Posterior vena cava (tissue), 2 donors: ENCODE results near the gene BMPR2. TPM values are rescaled to one million over a fixed set of nuclear protein-coding genes. Genes with fewer than 3 reads are reported as not detected.
"Not testable (repeated sequence)": the region's sequence is repeated elsewhere in the genome, so short reads cannot be mapped to it uniquely, and the experiment has no call there.

ENCODE experiments used
- DNase-seq: peaks from one replicate; pipeline ENCODE4 v3.0.0-alpha.2; 2020; ENCODE audit warnings: low spot score
- intact Hi-C, 2 donors: fragments of 100-400 bp; cut with DNase I; formaldehyde crosslinking; loops; one replicate each; pipeline versions ENCODE4 v1.14.1 to v1.14.2; 2022 to 2023
- total RNA-seq, 2 donors: library from RNA; stranded (reverse); fragmentation: NEBNext Ultra II Directional; extraction: Animal tissue kit (Norgen Biotek cat#: 25700); gene quantifications; one replicate each; pipeline ENCODE4 v1.2.1, GENCODE V29; 2021
- donor health status: DM: yes; HTN: yes; CAD: no.
- donor health status: DM: yes; HTN: yes; CAD: no.

Gene BMPR2
- total RNA-seq, 2 donors from 2014 or later: 69.0 to 83.6 TPM

GRCh38 chr2:202377207-202377761 lies 1.2 kb downstream of the BMPR2 start:
- peak; percentile 86 for DNase-seq
- intact Hi-C loops: no loop called here

- intact Hi-C loops: no loop called here
- no peak for DNase-seq
These were observed 1.9 kb downstream of the BMPR2 start for GRCh38 chr2:202378001-202378400.

GRCh38 chr2:202378662-202379358 lies 2.7 kb downstream of the BMPR2 start:
- intact Hi-C loops: no loop called here
- no peak for DNase-seq

GRCh38 chr2:202382684-202383083 lies 6.6 kb downstream of the BMPR2 start:
- intact Hi-C loops: loop anchor here in 1 of 2 donors (10.0 kb wide), 1 partner anchor 72 kb away; no protein-coding TSS in a partner anchor

DNA sequence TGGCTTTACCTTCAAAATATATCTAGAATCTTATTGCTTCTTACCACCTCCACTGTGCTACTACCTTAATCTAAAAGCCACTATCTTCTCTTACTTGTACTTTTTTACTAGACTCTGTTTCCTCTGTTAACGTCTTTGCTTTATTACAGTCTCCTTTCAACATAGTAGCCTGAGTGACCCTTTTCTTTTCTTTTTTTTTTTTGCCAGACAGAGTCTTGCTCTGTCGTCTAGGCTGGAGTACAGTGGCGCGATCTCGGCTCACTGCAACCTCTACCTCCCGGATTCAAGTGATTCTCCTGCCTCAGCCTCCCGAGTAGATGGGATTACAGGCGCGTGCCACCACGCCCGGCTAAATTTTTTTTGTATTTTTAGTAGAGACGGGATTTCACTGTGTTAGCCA lies 10.4 kb downstream of the BMPR2 start:
- intact Hi-C loops: loop anchor here in 1 of 2 donors (10.0 kb wide), 1 partner anchor 68 kb away; no protein-coding TSS in a partner anchor
- DNase-seq: not testable (repeated sequence)

More at GRCh38 chr2:202382684-202383083, 6.6 kb downstream of the BMPR2 start:
- no peak for DNase-seq

DNA sequence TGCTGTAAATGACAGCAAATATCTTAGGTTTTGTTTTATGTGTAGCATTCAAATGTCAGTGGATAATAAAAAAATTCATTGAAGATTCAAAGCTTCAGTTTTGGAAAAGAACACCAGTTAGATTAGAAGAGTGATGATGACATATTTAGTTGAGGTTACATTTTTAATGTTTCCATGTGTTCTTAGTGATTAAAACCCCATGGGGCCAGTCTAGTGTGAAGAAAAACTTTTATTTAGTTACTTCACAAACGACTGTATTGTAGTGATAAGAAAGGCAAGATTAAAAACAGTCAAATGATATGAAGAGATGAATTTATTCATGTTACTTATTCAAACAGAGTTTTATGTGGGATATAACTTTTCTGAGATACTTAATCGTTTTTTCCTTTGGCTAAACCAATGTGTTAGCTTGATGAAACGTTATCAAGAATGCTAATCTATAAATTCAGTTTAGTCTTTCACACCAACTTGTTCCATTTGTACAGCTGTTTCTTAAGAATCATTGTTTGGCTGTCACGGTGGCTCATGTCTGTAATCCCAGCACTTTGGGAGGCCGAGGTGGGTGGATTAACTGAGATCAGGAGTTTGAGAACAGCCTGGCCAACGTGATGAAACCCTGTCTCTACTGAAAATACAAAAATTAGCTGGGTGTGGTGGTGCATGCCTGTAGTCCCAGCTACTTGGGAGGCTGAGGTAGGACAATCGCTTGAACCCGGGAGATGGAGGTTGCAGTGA lies 11.6 kb downstream of the BMPR2 start:
- DNase-seq: no peak
- intact Hi-C loops: loop anchor here in 1 of 2 donors (10.0 kb wide), 1 partner anchor 67 kb away; no protein-coding TSS in a partner anchor

GRCh38 chr2:202400941-202401340 lies 24.8 kb downstream of the BMPR2 start:
- DNase-seq: no peak
- intact Hi-C loops: no loop called here

- intact Hi-C loops: no loop called here
These were observed 29.7 kb downstream of the BMPR2 start for GRCh38 chr2:202405798-202406197.

DNA sequence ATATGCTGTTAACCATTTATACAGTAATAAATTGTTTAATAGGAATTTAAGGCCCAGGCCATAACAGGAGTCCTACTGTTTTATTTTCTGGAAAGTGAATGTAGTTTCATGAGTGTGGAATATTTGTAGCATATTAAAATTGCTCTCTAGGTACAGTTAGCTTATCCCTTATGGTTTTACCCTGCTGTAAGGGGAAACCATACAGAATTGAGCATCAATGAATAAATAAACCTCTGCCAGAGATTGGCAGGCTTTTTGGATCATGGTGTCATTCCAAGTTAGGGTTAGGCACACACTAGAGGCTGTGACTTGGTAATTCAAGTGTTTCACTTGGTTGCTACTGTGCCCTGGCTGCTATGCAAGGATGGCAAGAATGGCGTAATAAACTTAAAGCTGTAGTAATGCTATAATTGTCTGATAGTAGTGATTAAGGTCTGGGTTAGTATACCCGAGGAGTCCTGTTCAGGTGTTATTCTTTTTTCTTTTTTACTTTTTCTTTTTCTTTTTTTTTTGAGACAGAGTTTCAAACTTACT lies 30.4 kb downstream of the BMPR2 start:
- no peak for DNase-seq
- intact Hi-C loops: no loop called here

More at GRCh38 chr2:202405798-202406197, 29.7 kb downstream of the BMPR2 start:
- no peak for DNase-seq

GRCh38 chr2:202408546-202409140 lies 32.5 kb downstream of the BMPR2 start:
- intact Hi-C loops: no loop called here
- no peak for DNase-seq

DNA sequence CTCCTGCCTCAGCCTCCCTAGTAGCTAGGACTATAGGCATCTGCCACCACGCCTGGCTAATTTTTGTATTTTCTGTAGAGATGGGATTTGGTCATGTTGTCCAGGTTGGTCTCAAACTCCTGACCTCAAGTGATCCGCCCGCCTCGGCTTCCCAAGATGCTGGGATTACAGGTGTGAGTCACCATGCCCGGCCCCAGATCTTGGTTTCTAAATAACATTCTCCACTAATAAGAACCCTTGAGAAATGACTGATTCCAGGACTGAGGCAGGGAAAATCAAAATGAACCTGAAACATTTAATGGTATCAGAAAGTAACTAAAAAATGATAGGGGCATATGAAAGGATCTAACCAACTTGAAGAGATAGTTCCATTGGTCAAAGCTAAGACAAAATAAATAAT lies 34.0 kb downstream of the BMPR2 start:
- intact Hi-C loops: no loop called here
- no peak for DNase-seq

GRCh38 chr2:202411097-202411496 lies 35.0 kb downstream of the BMPR2 start:
- intact Hi-C loops: no loop called here
- DNase-seq: no peak

- intact Hi-C loops: no loop called here
- no peak for DNase-seq
These were observed 41.9 kb downstream of the BMPR2 start for GRCh38 chr2:202418027-202418426.

GRCh38 chr2:202418511-202418910 lies 42.4 kb downstream of the BMPR2 start:
- no peak for DNase-seq
- intact Hi-C loops: no loop called here

- intact Hi-C loops: no loop called here
- DNase-seq: no peak
These were observed 47.0 kb downstream of the BMPR2 start for GRCh38 chr2:202423139-202423538.

GRCh38 chr2:202425036-202425435 lies 48.9 kb downstream of the BMPR2 start:
- intact Hi-C loops: no loop called here
- no peak for DNase-seq

DNA sequence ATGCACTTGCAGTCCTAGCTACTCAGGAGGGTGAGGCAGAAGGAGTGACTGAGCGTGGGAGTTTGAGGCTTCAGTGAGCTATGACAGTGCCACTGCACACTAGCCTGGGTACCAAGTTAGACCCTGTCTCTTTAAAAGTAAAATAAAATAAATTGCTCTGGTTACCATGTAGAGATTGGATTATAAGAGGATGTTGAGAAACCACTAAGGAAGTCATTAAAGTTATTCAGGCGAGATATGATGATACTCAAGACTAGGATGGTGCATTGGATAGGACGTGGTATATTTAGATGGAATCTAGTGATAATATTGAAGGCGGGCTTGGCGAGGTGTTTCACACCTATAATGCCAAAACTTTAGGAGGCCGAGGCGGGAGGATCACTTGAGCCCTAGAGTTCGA lies 50.6 kb downstream of the BMPR2 start:
- no peak for DNase-seq
- intact Hi-C loops: no loop called here

- intact Hi-C loops: no loop called here
- no peak for DNase-seq
These were observed 53.2 kb downstream of the BMPR2 start for GRCh38 chr2:202429164-202429980.

GRCh38 chr2:202432776-202433175 lies 56.6 kb downstream of the BMPR2 start:
- intact Hi-C loops: no loop called here

More at GRCh38 chr2:202432776-202433175, 56.6 kb downstream of the BMPR2 start:
- no peak for DNase-seq
